Suprapubic skin (tissue), 4 donors: Measurements from ENCODE around the gene ZNF25.

Experiments used
- POLR2A ChIP-seq, 2 donors: fragments of 450-650 bp; IDR thresholded peaks; one replicate each; pipeline ENCODE4 v1.6.1; 2017; ENCODE audit warnings: antibody characterized with exemption in 2 of 2, mild to moderate bottlenecking in 2 of 2, moderate library complexity in 2 of 2
- POLR2AphosphoS5 ChIP-seq, 3 donors: sonication (generic); formaldehyde crosslinking; IDR thresholded peaks; one replicate each; pipeline ENCODE4 v1.6.1; 2017; ENCODE audit warnings: antibody characterized with exemption in 3 of 3
- TF ChIP-seq, protein P1 (sequence below), 2 donors: fragments of 200-600 bp in 1 of 2; fragments of 450-650 bp in 1 of 2; sonication (generic) in 1 of 2; IDR thresholded peaks; one replicate each; pipeline ENCODE4 v1.5.1; 2016 to 2019; ENCODE audit warnings: antibody characterized with exemption in 2 of 2, mild to moderate bottlenecking in 1 of 2, moderate library complexity in 1 of 2

DNA sequence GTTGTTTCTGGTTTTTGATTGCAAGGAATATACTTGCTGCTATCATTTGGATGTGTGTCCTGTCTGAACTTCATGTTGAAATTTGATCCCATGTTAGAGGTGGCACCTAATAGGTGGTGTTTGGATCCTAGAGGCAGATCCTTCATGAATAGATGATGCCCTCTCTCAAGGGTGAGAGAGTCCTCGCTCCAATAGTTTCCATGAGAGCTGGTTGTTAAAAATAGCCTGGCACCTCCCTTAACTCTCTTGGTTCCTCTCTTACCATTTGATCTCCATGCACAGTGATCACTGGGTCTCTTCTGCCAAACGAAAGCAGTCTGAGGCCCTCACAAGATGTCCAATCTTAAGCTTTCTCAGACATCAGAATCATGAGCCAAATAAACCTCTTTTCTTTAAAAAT, 70.1 kb downstream of the ZNF25 start:
- TF ChIP-seq, protein P1, sequence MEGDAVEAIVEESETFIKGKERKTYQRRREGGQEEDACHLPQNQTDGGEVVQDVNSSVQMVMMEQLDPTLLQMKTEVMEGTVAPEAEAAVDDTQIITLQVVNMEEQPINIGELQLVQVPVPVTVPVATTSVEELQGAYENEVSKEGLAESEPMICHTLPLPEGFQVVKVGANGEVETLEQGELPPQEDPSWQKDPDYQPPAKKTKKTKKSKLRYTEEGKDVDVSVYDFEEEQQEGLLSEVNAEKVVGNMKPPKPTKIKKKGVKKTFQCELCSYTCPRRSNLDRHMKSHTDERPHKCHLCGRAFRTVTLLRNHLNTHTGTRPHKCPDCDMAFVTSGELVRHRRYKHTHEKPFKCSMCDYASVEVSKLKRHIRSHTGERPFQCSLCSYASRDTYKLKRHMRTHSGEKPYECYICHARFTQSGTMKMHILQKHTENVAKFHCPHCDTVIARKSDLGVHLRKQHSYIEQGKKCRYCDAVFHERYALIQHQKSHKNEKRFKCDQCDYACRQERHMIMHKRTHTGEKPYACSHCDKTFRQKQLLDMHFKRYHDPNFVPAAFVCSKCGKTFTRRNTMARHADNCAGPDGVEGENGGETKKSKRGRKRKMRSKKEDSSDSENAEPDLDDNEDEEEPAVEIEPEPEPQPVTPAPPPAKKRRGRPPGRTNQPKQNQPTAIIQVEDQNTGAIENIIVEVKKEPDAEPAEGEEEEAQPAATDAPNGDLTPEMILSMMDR (IDR thresholded peaks at IDR 0.05): no peak
- no peak for TF ChIP-seq POLR2AphosphoS5 (IDR thresholded peaks at IDR 0.05)
- TF ChIP-seq POLR2A (IDR thresholded peaks at IDR 0.05): no peak
